Sigmoid colon (tissue), 7 donors: ENCODE data around the gene TBC1D23. TPM values are rescaled to one million over a fixed set of nuclear protein-coding genes. Genes with fewer than 3 reads are reported as not detected.
A peak's percentile ranks its signal among the peaks of the same experiment; 100 is the strongest.
"Not testable (repeated sequence)": the region's sequence is repeated elsewhere in the genome, so short reads cannot be mapped to it uniquely, and the experiment has no call there.

ENCODE experiments used
- DNase-seq: peaks from one replicate; pipeline ENCODE4 v3.0.0-alpha.2; 2019
- H3K27ac ChIP-seq, 4 donors: fragments of 200-600 bp; sonication (generic); one replicate each; pipeline ENCODE4 v1.5.1; 2016 to 2019; ENCODE audit warnings: mild to moderate bottlenecking in 1 of 4
- H3K27me3 ChIP-seq, 3 donors: fragments of 200-600 bp; sonication (generic); one replicate each; pipeline ENCODE4 v1.5.1; 2019; ENCODE audit warnings: mild to moderate bottlenecking in 1 of 3
- H3K36me3 ChIP-seq, 4 donors: fragments of 200-600 bp; sonication (generic); one replicate each; pipeline ENCODE4 v1.5.1; 2016 to 2019
- H3K4me1 ChIP-seq, 4 donors: fragments of 200-600 bp; sonication (generic); one replicate each; pipeline ENCODE4 v1.5.1; 2017 to 2019
- H3K4me3 ChIP-seq, 4 donors: fragments of 200-600 bp; sonication (generic); one replicate each; pipeline ENCODE4 v1.5.1; 2017 to 2019; ENCODE audit warnings: mild to moderate bottlenecking in 2 of 4, moderate library complexity in 1 of 4
- H3K9me3 ChIP-seq, 4 donors: fragments of 200-600 bp in 3 of 4; sonication (generic) in 3 of 4; one replicate each; pipeline versions ENCODE4 v1.5.1 to v1.6.1; 2013 to 2019
- EP300 ChIP-seq, 4 donors: sonication (generic); formaldehyde crosslinking; IDR thresholded peaks; one replicate each; pipeline ENCODE4 v1.6.1; 2017; ENCODE audit warnings: antibody characterized with exemption in 4 of 4
- POLR2A ChIP-seq, 2 donors: fragments of 450-650 bp; IDR thresholded peaks; one replicate each; pipeline ENCODE4 v1.6.1; 2016; ENCODE audit warnings: antibody characterized with exemption in 2 of 2, mild to moderate bottlenecking in 2 of 2, moderate library complexity in 2 of 2
- POLR2AphosphoS5 ChIP-seq, 4 donors: sonication (generic); formaldehyde crosslinking; IDR thresholded peaks; one replicate each; pipeline ENCODE4 v1.6.1; 2017; ENCODE audit warnings: antibody characterized with exemption in 4 of 4
- WGBS, 2 donors: extraction: QIAGEN DNeasy Blood & Tissue Kit; methylation state at CpG; one replicate each; pipeline ENCODE4 v1.1.7; 2013; 5-methylcytosine and 5-hydroxymethylcytosine counted together
- intact Hi-C: fragments of 100-400 bp; cut with DNase I; formaldehyde crosslinking; loops from one replicate; pipeline ENCODE4 v1.15.1; 2023
- polyA plus RNA-seq, 3 donors: library from polyadenylated mRNA; stranded (reverse); fragments of 200-250 nt; gene quantifications; one replicate each; pipeline ENCODE4 v1.2.3, GENCODE V29; 2013
- total RNA-seq, 4 donors: library from RNA; depleted of rRNA; stranded (reverse); fragments of >200 nt; gene quantifications; one replicate each; pipeline ENCODE4 v1.1.0, GENCODE V29; 2016
- TF ChIP-seq, protein P1 (sequence below), 4 experiments: fragments of 450-650 bp in 3 of 4; fragments of 200-600 bp in 1 of 4; IDR thresholded peaks; one replicate each; pipeline ENCODE4 v1.5.1; 2016 to 2019; ENCODE audit warnings: antibody characterized with exemption in 4 of 4, mild to moderate bottlenecking in 3 of 4, moderate library complexity in 2 of 4
- donor health status: healthy with polysubstance abuse.
- donor health status: Bipolar disorder and iron deficiency.
- donor health status: healthy.

Gene TBC1D23
- total and polyA plus RNA-seq, 7 donors: 16.0 to 34.9 (median 31.3) TPM

DNA sequence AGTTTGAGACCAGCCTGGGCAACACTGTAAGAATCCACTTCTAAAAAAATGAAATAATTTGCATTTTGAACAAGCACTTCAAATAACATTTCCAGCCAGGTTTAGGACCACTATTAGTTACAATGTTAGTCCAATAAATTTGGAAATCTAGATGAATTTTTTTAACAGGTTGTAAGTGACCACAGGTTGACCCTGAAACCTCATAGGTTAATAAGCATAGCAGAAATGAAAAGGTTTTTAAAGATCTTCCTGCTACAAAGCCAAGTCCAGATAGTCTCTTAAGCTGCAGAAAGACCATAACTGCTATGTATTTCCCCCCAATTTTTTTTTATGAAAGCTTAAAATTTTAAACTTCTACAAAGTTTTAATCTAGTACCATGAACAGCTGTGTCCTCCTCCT is 72.3 kb downstream of the TBC1D23 start:
- no peak overlapping the region for H3K4me3 ChIP-seq
- TF ChIP-seq POLR2A (IDR thresholded peaks at IDR 0.05): no peak
- no peak for TF ChIP-seq EP300 (IDR thresholded peaks at IDR 0.05)
- TF ChIP-seq, protein P1, sequence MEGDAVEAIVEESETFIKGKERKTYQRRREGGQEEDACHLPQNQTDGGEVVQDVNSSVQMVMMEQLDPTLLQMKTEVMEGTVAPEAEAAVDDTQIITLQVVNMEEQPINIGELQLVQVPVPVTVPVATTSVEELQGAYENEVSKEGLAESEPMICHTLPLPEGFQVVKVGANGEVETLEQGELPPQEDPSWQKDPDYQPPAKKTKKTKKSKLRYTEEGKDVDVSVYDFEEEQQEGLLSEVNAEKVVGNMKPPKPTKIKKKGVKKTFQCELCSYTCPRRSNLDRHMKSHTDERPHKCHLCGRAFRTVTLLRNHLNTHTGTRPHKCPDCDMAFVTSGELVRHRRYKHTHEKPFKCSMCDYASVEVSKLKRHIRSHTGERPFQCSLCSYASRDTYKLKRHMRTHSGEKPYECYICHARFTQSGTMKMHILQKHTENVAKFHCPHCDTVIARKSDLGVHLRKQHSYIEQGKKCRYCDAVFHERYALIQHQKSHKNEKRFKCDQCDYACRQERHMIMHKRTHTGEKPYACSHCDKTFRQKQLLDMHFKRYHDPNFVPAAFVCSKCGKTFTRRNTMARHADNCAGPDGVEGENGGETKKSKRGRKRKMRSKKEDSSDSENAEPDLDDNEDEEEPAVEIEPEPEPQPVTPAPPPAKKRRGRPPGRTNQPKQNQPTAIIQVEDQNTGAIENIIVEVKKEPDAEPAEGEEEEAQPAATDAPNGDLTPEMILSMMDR (IDR thresholded peaks at IDR 0.05): no peak
- no peak for TF ChIP-seq POLR2AphosphoS5 (IDR thresholded peaks at IDR 0.05)
- no peaks in the 10 kb centered on the region for H3K36me3 ChIP-seq
- H3K4me1 ChIP-seq: peaks cover 0 to 17% (median 8%) of the 10 kb centered on the region in 4 donors
- H3K27ac ChIP-seq: no peak overlapping the region
- H3K27me3 ChIP-seq: no peaks in the 10 kb centered on the region
- no peak for DNase-seq
- H3K9me3 ChIP-seq: no peaks in the 10 kb centered on the region
- intact Hi-C loops: loop anchor here (10.0 kb wide), 1 partner anchor 498 kb away; no protein-coding TSS in a partner anchor

GRCh38 chr3:100333970-100334487 is 73.2 kb downstream of the TBC1D23 start:
- intact Hi-C loops: loop anchor here (10.0 kb wide), 1 partner anchor 499 kb away; no protein-coding TSS in a partner anchor
- no peaks in the 10 kb centered on the region for H3K27me3 ChIP-seq
- no peaks in the 10 kb centered on the region for H3K9me3 ChIP-seq
- WGBS, 2 donors: 30 to 40% methylated on average over 14 of the region's 14 CpGs
- peaks cover 0 to 17% (median 8%) of the 10 kb centered on the region in 4 donors for H3K4me1 ChIP-seq
- no peak for TF ChIP-seq POLR2A (IDR thresholded peaks at IDR 0.05)
- TF ChIP-seq, protein P1 (IDR thresholded peaks at IDR 0.05): no peak
- no peak for TF ChIP-seq EP300 (IDR thresholded peaks at IDR 0.05)
- TF ChIP-seq POLR2AphosphoS5 (IDR thresholded peaks at IDR 0.05): no peak
- peaks cover 0 to 2% (median under 1%) of the 10 kb centered on the region in 4 donors for H3K36me3 ChIP-seq
- peak overlapping the region; percentile 59 to 74 (median 68) for H3K4me3 ChIP-seq
- no peak for DNase-seq
- H3K27ac ChIP-seq: peak overlapping the region; percentile 77 to 86 (median 84)

DNA sequence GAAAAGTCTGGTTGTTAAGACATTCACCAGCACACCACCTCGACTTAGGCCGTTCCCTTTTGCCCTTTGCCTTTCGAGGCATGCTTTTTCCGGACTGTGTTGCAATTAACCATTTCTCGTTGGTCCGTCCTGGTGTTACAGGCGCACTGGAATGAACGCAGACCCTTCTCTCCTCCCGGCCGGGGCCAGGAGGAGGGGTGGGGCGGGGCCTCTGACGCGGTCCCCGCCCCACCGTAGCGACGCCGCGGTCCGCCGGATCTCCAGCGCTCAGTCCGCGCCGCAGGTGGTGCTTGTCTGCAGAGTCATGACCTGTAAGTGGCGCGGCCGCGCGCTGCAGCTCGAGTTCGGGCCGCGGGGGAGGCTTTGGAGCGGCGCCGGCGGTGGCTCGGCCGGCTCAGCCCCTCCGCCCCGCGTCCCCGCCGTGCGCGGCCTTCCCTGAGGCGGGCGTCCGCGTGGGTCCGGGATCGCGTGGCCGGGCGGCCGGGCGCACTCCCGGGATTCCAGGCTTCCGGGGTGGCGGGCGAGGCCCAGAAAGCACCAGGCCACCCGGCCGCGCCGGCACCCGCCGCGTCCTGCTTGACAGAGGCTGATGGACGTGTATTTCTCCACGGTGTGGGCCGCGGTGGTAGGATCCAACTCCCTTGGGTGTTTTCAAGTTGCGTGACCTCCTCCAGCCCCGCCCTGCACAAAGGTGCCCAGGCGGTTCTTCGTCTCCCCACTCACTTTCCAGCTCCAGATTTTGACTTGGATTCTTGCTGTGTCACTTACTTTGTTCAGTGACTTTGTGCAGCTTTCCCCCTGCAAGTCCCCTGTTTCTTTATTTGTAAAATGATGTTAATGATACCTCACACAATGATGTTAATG is 73.9 kb downstream of the TBC1D23 start, which contains the start of gene NIT2:
NIT2 (plus strand) TSS at position 270 of the 864 bp plus-strand sequence; CDS start at position 305, 35 bp downstream.
- Histone ChIP-seq H3K36me3 (peaks cover 0 to 8% (median 2%) of the 10 kb centered on the region in 4 donors), H3K4me1 (peaks cover 0 to 17% (median 8%) of the 10 kb centered on the region in 4 donors), H3K9me3 (no peaks in the 10 kb centered on the region), H3K27me3 (no peaks in the 10 kb centered on the region), H3K27ac (peak within 1 kb of the TSS; percentile 77 to 86 (median 84)), H3K4me3 (peak within 1 kb of the TSS; percentile 59 to 74 (median 68))
- intact Hi-C loops: loop anchor here (10.0 kb wide), 1 partner anchor 500 kb away; no protein-coding TSS in a partner anchor
- peak; percentile 92 for DNase-seq
- TF ChIP-seq POLR2A (IDR thresholded peaks at IDR 0.05) (no peak), EP300 (IDR thresholded peaks at IDR 0.05) (no peak), POLR2AphosphoS5 (IDR thresholded peaks at IDR 0.05) (peak in 3 of 4 donors; percentile 50 to 66 (median 54))
- TF ChIP-seq, protein P1 (IDR thresholded peaks at IDR 0.05): no peak
- WGBS, 2 donors: 0% methylated on average over 77 of the region's 77 CpGs

DNA sequence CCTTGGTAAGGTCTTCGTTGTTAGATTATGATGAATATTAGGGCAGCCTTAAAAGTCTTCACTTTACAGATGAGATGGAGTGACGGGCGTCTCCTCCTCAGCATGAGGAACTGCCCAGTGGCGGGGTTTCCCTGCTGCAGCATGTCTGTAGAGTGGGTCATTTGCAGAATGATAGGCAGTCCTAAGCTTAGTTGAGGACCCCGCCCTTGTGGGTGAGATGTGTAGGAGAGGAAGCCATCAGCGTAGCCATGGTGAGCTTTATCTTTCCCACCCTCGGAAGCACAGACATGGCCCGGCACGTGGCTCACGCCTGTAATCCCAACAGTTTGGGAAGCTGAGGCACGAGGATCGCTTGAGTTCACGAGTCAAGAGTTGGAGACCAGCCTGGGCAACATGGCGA is 74.6 kb downstream of the TBC1D23 start:
- no peak for DNase-seq
- TF ChIP-seq, protein P1 (IDR thresholded peaks at IDR 0.05): no peak
- TF ChIP-seq POLR2A (IDR thresholded peaks at IDR 0.05) (no peak), POLR2AphosphoS5 (IDR thresholded peaks at IDR 0.05) (no peak), EP300 (IDR thresholded peaks at IDR 0.05) (no peak)
- intact Hi-C loops: loop anchor here (10.0 kb wide), 1 partner anchor 501 kb away; no protein-coding TSS in a partner anchor
- H3K4me1 ChIP-seq: peaks cover 0 to 17% (median 8%) of the 10 kb centered on the region in 4 donors
- H3K36me3 ChIP-seq: peaks cover 0 to 16% (median 3%) of the 10 kb centered on the region in 4 donors
- H3K27me3 ChIP-seq: no peaks in the 10 kb centered on the region
- H3K9me3 ChIP-seq: no peaks in the 10 kb centered on the region
- WGBS, 2 donors: 59 to 71% methylated on average over 14 of the region's 14 CpGs
- H3K4me3 ChIP-seq: peak overlapping the region; percentile 59 to 74 (median 68)
- H3K27ac ChIP-seq: peak overlapping the region; percentile 77 to 86 (median 84)

GRCh38 chr3:100336229-100336628 is 75.4 kb downstream of the TBC1D23 start:
- not testable (repeated sequence) for H3K9me3 ChIP-seq, DNase-seq, H3K4me3 ChIP-seq, H3K27me3 ChIP-seq
- Histone ChIP-seq H3K27ac (peak overlapping the region in 3 of 4 donors; percentile 30 to 86 (median 83)), H3K4me1 (peaks cover 0 to 17% (median 8%) of the 10 kb centered on the region in 4 donors), H3K36me3 (peaks cover 0 to 24% (median 6%) of the 10 kb centered on the region in 4 donors)
- intact Hi-C loops: loop anchor here (10.0 kb wide), 1 partner anchor 501 kb away; no protein-coding TSS in a partner anchor
- 93 to 95% methylated on average over 10 of the region's 10 CpGs for WGBS, 2 donors
